SK-N-SH (cell line): ENCODE data around the gene CHSY1. TPM values are rescaled to one million over a fixed set of nuclear protein-coding genes. Genes with fewer than 3 reads are reported as not detected.

Experiments
- CTCF ChIA-PET: fragments of 300-600, 350-600 bp; formaldehyde crosslinking; extraction: SDS; loops from one replicate; lab custom pipeline; 2021; lab: Yijun Ruan, JAX
- POLR2A ChIA-PET: fragments of 350-600 bp; sonication (Branson Sonifier 250); formaldehyde crosslinking; extraction: SDS; loops from one replicate; lab custom pipeline; 2020; ENCODE audit warnings: antibody characterized with exemption, inconsistent platforms; lab: Yijun Ruan, JAX
- DNase-seq: peaks from one replicate; pipeline ENCODE4 v3.0.0; 2012
- H2AFZ ChIP-seq: fragments of 200-600 bp; sonication (generic); 2 replicates; pipeline ENCODE4 v1.8.1; 2016; ENCODE audit warnings: antibody characterized with exemption, mild to moderate bottlenecking, low read depth
- H3F3A ChIP-seq: fragments of 200-600 bp; sonication (generic); replicated peaks from 2 replicates; pipeline ENCODE3; 2016; ENCODE audit warnings: antibody characterized with exemption, mild to moderate bottlenecking; ENCODE audit not compliant: insufficient read depth
- H3K27ac ChIP-seq, 2 experiments: fragments of 200-500 bp in 1 of 2; fragments of 200-600 bp in 1 of 2; sonication (Bioruptor generic) in 1 of 2; sonication (generic), shearing (Covaris generic) in 1 of 2; 2 replicates each; pipeline versions ENCODE4 v1.5.1 to v1.6.1; 2014 to 2016; ENCODE audit warnings: low read depth in 2 of 2, inconsistent platforms in 1 of 2, low read length in 1 of 2, mild to moderate bottlenecking in 1 of 2, mixed read lengths in 1 of 2
- H3K27me3 ChIP-seq: fragments of 200-600 bp; sonication (generic), shearing (Covaris generic); 2 replicates; pipeline ENCODE4 v1.6.1; 2016; ENCODE audit warnings: mixed run types; ENCODE audit not compliant: insufficient read depth
- H3K36me3 ChIP-seq, 2 experiments: fragments of 200-500 bp in 1 of 2; fragments of 200-600 bp in 1 of 2; sonication (Bioruptor generic) in 1 of 2; sonication (generic) in 1 of 2; replicated peaks in 1 of 2; 2 replicates each; pipeline versions ENCODE3 to v1.5.1; 2014 to 2016; ENCODE audit warnings: low read length in 1 of 2, mild to moderate bottlenecking in 1 of 2; ENCODE audit not compliant: insufficient read depth in 2 of 2, control insufficient read depth in 1 of 2
- H3K4me1 ChIP-seq, 2 experiments: fragments of 200-500 bp in 1 of 2; fragments of 200-600 bp in 1 of 2; sonication (Bioruptor generic) in 1 of 2; sonication (generic), shearing (Covaris generic) in 1 of 2; 2 replicates each; pipeline versions ENCODE4 v1.5.1 to v1.6.1; 2014 to 2016; ENCODE audit warnings: low read depth in 1 of 2, low read length in 1 of 2, mixed run types in 1 of 2; ENCODE audit not compliant: insufficient read depth in 2 of 2, control insufficient read depth in 1 of 2
- H3K4me2 ChIP-seq: fragments of 200-600 bp; sonication (generic), shearing (Covaris generic); 2 replicates; pipeline ENCODE4 v1.6.1; 2017; ENCODE audit warnings: mixed run types
- H3K4me3 ChIP-seq, 2 experiments: fragments of 200-500 bp in 1 of 2; fragments of 200-600 bp in 1 of 2; sonication (Bioruptor generic) in 1 of 2; sonication (generic), shearing (Covaris generic) in 1 of 2; 2 replicates each; pipeline versions ENCODE4 v1.5.1 to v1.8.1; 2014 to 2016; ENCODE audit warnings: low read depth in 2 of 2, inconsistent platforms in 1 of 2, low read length in 1 of 2, mild to moderate bottlenecking in 1 of 2, mixed read lengths in 1 of 2, moderate library complexity in 1 of 2
- H3K79me2 ChIP-seq: fragments of 200-600 bp; sonication (generic); 2 replicates; pipeline ENCODE4 v1.8.1; 2017; ENCODE audit warnings: mild to moderate bottlenecking; ENCODE audit not compliant: insufficient read depth
- H3K9ac ChIP-seq: fragments of 200-600 bp; sonication (generic); 2 replicates; pipeline ENCODE4 v1.6.1; 2017; ENCODE audit warnings: mixed run types
- H3K9me2 ChIP-seq: fragments of 200-600 bp; sonication (generic); 2 replicates; pipeline ENCODE4 v1.6.1; 2017; ENCODE audit warnings: mixed run types
- H3K9me3 ChIP-seq: fragments of 200-600 bp; sonication (generic); 2 replicates; pipeline ENCODE4 v1.6.1; 2017; ENCODE audit warnings: mixed run types, mild to moderate bottlenecking, moderate library complexity
- H4K20me1 ChIP-seq: fragments of 200-600 bp; sonication (generic); 2 replicates; pipeline ENCODE4 v1.6.1; 2017; ENCODE audit warnings: mild to moderate bottlenecking, mixed run types; ENCODE audit not compliant: insufficient read depth
- CTCF ChIP-seq: fragments of 200-600 bp; sonication (generic); IDR thresholded peaks from 2 replicates; pipeline ENCODE4 v1.6.1; 2017; ENCODE audit warnings: antibody characterized with exemption, mild to moderate bottlenecking, moderate library complexity
- MAX ChIP-seq: IDR thresholded peaks from 2 replicates; pipeline ENCODE4 v1.4.0; 2012; ENCODE audit warnings: low read depth
- NFIC ChIP-seq: IDR thresholded peaks from 2 replicates; pipeline ENCODE4 v1.4.0; 2012; ENCODE audit warnings: borderline replicate concordance
- RCOR1 ChIP-seq: fragments of 150-350 bp; IDR thresholded peaks from 2 replicates; pipeline ENCODE4 v1.6.1; 2017; ENCODE audit warnings: antibody characterized with exemption, low read length
- TCF12 ChIP-seq: IDR thresholded peaks from 2 replicates; pipeline ENCODE4 v1.4.0; 2012
- USF2 ChIP-seq: fragments of 150-350 bp; IDR thresholded peaks from 2 replicates; pipeline ENCODE4 v1.6.1; 2017; ENCODE audit warnings: antibody characterized with exemption, low read length, low read depth, borderline replicate concordance
- WGBS: methylation state at CpG from one replicate; pipeline ENCODE4 v1.1.6; 2017; ENCODE audit warnings: low lambda C conversion rate; 5-methylcytosine and 5-hydroxymethylcytosine counted together
- polyA plus RNA-seq, 3 experiments: library from polyadenylated mRNA; depleted of rRNA; stranded (reverse); fragments of >200 nt; gene quantifications; 2 replicates each; pipeline ENCODE4 v1.2.3, GENCODE V29; 2012
- TF ChIP-seq, protein P1 (sequence below): IDR thresholded peaks from 2 replicates; pipeline ENCODE4 v1.4.0; 2012; ENCODE audit warnings: low read depth, borderline replicate concordance

The CHSY1 gene
- polyA plus RNA-seq, 1 of the 3 experiments (the other 2 are of a cell fraction), result 15.7 TPM

DNA sequence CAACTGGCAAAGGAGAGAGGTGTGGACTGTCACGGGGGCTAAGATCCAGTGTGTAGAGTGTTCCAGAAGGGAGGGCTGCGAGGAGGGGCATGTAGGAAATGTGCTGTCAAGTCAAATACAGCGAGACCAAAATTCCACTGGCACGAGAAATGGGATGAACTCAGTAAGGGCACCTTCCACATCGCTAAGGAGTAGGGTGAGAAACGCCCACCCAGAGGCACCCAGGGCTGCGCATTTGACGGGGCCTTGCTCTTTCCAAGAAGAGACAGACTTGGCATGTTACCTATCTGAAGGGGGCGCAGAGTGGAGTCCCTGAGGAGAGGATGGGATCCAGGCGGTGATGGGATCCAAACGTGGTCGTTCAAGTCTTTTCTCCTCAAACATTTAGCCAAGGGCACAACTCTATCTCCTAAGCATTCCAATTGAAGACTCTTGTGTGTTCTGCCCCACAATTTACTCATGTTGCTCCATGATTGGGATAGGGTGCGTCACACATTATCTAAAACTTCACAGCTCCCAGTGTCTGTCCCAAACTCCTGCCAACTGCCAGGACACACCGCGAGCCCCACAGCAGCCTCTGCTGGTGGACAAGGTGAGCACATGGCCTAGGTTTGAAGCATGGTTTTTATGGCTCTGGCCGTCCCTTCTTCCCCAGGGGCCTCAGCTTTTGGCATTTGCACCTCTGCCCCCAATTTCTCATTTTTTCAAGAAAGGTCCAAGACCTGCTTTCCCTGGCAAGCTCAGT lies 17.8 kb upstream of the CHSY1 start:
- ChIA-PET POLR2A (interaction anchor here (0.7 kb wide), 1 partner anchor 12 kb away, joined by 3 read pairs; no protein-coding TSS in a partner anchor), CTCF (interaction anchor here (0.6 to 2.2 kb wide), 9 partner anchors 12 to 372 kb away, joined by 3 to 9 read pairs (median 5); no protein-coding TSS in a partner anchor)
- Histone ChIP-seq H3K9me2 (no peaks in the 10 kb centered on the region), H3K4me1 (peaks cover 0 to 24% of the 10 kb centered on the region in 2 experiments; a peak in 2 of 4 replicates), H3K36me3 (peaks cover 47 to 48% of the 10 kb centered on the region in 2 experiments), H3K4me3 (no peak overlapping the region), H3K9me3 (no peaks in the 10 kb centered on the region), H3F3A (peaks cover 13% of the 10 kb centered on the region), H3K27ac (no peak overlapping the region), H3K4me2 (no peak overlapping the region), H3K79me2 (peaks cover 7% of the 10 kb centered on the region; the same call in 1 of the 2 replicates), H3K9ac (no peak overlapping the region), H3K27me3 (no peaks in the 10 kb centered on the region), H4K20me1 (no peaks in the 10 kb centered on the region; the same call in 1 of the 2 replicates), H2AFZ (no peak overlapping the region)
- 94% methylated on average over 16 of the region's 16 CpGs for WGBS
- no peak for DNase-seq
- TF ChIP-seq MAX, result 0 out of 2 replicates have a peak, but pooled peaks have one; percentile 49
- TF ChIP-seq CTCF, result peak; percentile 40
- TF ChIP-seq USF2, result no peak

DNA sequence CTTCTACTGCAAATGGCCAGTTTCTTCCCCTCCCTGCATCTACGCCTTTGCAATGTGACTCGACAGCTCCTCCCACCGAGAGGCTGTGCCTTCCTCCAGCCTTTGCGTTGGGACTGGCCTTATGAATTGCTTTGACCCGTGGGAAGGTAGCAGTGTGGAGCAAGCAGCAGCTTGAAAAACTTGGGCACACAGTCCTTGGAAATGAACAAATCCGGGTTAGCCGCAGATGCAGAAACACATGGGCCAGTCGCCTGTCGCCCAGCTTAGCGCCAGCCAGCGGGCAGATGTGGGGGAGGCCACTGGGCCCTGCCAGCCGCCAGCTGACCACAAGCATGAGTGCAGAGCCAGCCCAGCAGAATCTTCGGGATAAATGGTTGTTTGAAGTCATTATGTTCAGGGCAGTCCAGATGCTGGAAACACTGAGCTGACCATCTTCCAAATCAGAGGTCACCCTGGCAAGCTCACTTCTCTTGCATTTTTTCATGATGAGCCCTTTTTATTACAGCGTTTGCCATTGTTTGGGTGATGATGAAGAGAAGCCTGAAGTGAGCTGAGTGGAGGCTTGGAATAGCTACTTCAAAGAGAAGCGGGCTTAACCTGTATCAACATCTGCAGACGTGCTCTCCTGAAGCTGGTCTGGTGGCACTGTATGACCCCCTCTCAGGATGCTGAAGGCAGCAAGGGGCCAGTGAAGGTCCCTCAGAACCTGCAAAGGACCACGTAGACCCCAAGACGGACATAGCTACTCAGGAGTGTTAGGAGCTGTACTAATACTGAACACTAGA lies 15.7 kb upstream of the CHSY1 start:
- Histone ChIP-seq H3K9me2 (no peaks in the 10 kb centered on the region), H3K4me1 (peaks cover 0 to 11% of the 10 kb centered on the region in 2 experiments; a peak in 1 of 4 replicates), H3K79me2 (no peaks in the 10 kb centered on the region), H3K9ac (no peak overlapping the region), H4K20me1 (no peaks in the 10 kb centered on the region; the same call in 1 of the 2 replicates), H3K4me3 (no peak overlapping the region), H3K27me3 (no peaks in the 10 kb centered on the region), H3K4me2 (no peak overlapping the region), H3F3A (peaks cover 13% of the 10 kb centered on the region), H3K27ac (no peak overlapping the region; a peak in 2 of 4 replicates), H2AFZ (no peak overlapping the region), H3K9me3 (no peaks in the 10 kb centered on the region), H3K36me3 (peaks cover 26 to 27% of the 10 kb centered on the region in 2 experiments)
- WGBS, result 69% methylated on average over 18 of the region's 18 CpGs
- DNase-seq, result no peak
- ChIA-PET POLR2A (interaction anchor here (1.2 kb wide), 1 partner anchor 642 kb away, joined by 4 read pairs; no protein-coding TSS in a partner anchor), CTCF (interaction anchor here (0.7 to 2.3 kb wide), 12 partner anchors 9 to 375 kb away, joined by 3 to 17 read pairs (median 3); partner anchors contain the start of gene CHSY1)
- TF ChIP-seq, protein P1, sequence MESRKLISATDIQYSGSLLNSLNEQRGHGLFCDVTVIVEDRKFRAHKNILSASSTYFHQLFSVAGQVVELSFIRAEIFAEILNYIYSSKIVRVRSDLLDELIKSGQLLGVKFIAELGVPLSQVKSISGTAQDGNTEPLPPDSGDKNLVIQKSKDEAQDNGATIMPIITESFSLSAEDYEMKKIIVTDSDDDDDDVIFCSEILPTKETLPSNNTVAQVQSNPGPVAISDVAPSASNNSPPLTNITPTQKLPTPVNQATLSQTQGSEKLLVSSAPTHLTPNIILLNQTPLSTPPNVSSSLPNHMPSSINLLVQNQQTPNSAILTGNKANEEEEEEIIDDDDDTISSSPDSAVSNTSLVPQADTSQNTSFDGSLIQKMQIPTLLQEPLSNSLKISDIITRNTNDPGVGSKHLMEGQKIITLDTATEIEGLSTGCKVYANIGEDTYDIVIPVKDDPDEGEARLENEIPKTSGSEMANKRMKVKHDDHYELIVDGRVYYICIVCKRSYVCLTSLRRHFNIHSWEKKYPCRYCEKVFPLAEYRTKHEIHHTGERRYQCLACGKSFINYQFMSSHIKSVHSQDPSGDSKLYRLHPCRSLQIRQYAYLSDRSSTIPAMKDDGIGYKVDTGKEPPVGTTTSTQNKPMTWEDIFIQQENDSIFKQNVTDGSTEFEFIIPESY, result peak; percentile 89
- TF ChIP-seq NFIC (0 out of 2 replicates have a peak, but pooled peaks have one; percentile 53), RCOR1 (no peak), TCF12 (peak; percentile 67), MAX (peak; percentile 31; the same call in 1 of the 2 replicates)
